ENCODE results near the gene ZNF526.

GRCh38 chr19:42224940-42225717, 5.0 kb downstream of the ZNF526 start:
- no peak for TF ChIP-seq POLR2AphosphoS5 (IDR thresholded peaks at IDR 0.05; ENCODE audit: low read depth, low read length)
- TF ChIP-seq POLR2A (IDR thresholded peaks at IDR 0.05; ENCODE audit: low read depth, low read length), result no peak
